HG03521 (cell line): ENCODE measurements around the gene PLIN1.
"Not testable (repeated sequence)": the region's sequence is repeated elsewhere in the genome, so short reads cannot be mapped to it uniquely, and the experiment has no call there.

ENCODE experiments used
- ATAC-seq: cut with Tn5 transposase; IDR thresholded peaks from one replicate; pipeline ENCODE4 v1.9.1; 2021; ENCODE audit warnings: mild to moderate bottlenecking, moderate library complexity; ENCODE audit not compliant: unreplicated experiment

Gene PLIN1

GRCh38 chr15:89679212-89679611 lies at the start of gene PLIN1:
PLIN1 (minus strand) TSS chr15:89679367; CDS start chr15:89677489, 1,878 bp downstream.
- ATAC-seq: no peak

- ATAC-seq: no peak
Measured at GRCh38 chr15:89728254-89728653, 49.1 kb upstream of the PLIN1 start.

- ATAC-seq: no peak
Measured at GRCh38 chr15:89725064-89725463, 45.9 kb upstream of the PLIN1 start.

- ATAC-seq: no peak
Measured at GRCh38 chr15:89724621-89725020, 45.5 kb upstream of the PLIN1 start.

- ATAC-seq: no peak
Measured at GRCh38 chr15:89723031-89723430, 43.9 kb upstream of the PLIN1 start.

- no peak for ATAC-seq
Measured at GRCh38 chr15:89714775-89715174, 35.6 kb upstream of the PLIN1 start.

- no peak for ATAC-seq
Measured at GRCh38 chr15:89707577-89707976, 28.4 kb upstream of the PLIN1 start.

- no peak for ATAC-seq
Measured at GRCh38 chr15:89704411-89704810, 25.2 kb upstream of the PLIN1 start.

- ATAC-seq: no peak
Measured at GRCh38 chr15:89695198-89695597, 16.0 kb upstream of the PLIN1 start.

GRCh38 chr15:89693696-89694095 lies 14.5 kb upstream of the PLIN1 start:
- ATAC-seq: no peak

GRCh38 chr15:89693091-89693490 lies 13.9 kb upstream of the PLIN1 start:
- ATAC-seq: no peak

GRCh38 chr15:89690276-89691218 lies 11.4 kb upstream of the PLIN1 start, which contains the start of the genes PEX11A and WDR93:
PEX11A (minus strand) TSS chr15:89690754; CDS start chr15:89690632, 122 bp downstream.
WDR93 (plus strand) TSS chr15:89690811; CDS start chr15:89701747, 10,936 bp downstream.
- ATAC-seq: peak; percentile 78

- not testable (repeated sequence) for ATAC-seq
Measured at GRCh38 chr15:89689930-89690275, 10.7 kb upstream of the PLIN1 start.

GRCh38 chr15:89686522-89686921 lies 7.4 kb upstream of the PLIN1 start:
- ATAC-seq: no peak

GRCh38 chr15:89685995-89686394 lies 6.8 kb upstream of the PLIN1 start:
- no peak for ATAC-seq

- ATAC-seq: no peak
Measured at GRCh38 chr15:89681146-89681545, 2.0 kb upstream of the PLIN1 start.

GRCh38 chr15:89680282-89680873 lies 1.2 kb upstream of the PLIN1 start:
- ATAC-seq: no peak

- ATAC-seq: no peak
Measured at GRCh38 chr15:89677381-89677780, 1.8 kb downstream of the PLIN1 start.

GRCh38 chr15:89675606-89676005 lies 3.6 kb downstream of the PLIN1 start:
- no peak for ATAC-seq

GRCh38 chr15:89674526-89674925 lies 4.6 kb downstream of the PLIN1 start:
- ATAC-seq: no peak

- no peak for ATAC-seq
Measured at GRCh38 chr15:89673165-89673512, 6.0 kb downstream of the PLIN1 start.
